ENCODE results near the gene TMIGD2.
"Not testable (repeated sequence)": the region's sequence is repeated elsewhere in the genome, so short reads cannot be mapped to it uniquely, and the experiment has no call there.

Gene TMIGD2

DNA sequence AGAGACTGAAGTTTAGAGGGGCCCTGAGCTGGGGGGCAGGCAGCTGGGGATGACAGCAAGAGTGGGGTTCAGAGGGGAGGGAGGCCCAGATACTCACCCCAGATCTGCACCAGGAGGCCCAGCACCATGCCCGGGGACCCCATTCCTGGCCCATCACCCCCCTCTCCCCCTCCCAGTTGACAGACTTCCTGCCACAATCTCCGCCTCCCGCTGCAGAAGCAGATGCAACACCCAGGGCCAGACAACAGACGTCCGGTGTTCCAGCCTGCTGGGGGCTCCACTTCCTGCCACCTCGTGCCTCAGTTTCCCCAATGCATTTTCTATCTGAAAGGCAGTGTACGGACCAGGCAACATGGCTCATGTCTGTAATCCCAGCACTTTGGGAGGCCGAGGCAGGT is at the start of gene TMIGD2:
TSS of gene TMIGD2 (minus strand) at position 147 of the 398 bp plus-strand sequence. CDS start at position 143, 4 bp downstream.
- no peak for DNase-seq

GRCh38 chr19:4350726-4351125 is 48.5 kb upstream of the TMIGD2 start:
- no peak for DNase-seq

- no peak for DNase-seq
Observed at GRCh38 chr19:4350111-4350510, 47.9 kb upstream of the TMIGD2 start.

DNA sequence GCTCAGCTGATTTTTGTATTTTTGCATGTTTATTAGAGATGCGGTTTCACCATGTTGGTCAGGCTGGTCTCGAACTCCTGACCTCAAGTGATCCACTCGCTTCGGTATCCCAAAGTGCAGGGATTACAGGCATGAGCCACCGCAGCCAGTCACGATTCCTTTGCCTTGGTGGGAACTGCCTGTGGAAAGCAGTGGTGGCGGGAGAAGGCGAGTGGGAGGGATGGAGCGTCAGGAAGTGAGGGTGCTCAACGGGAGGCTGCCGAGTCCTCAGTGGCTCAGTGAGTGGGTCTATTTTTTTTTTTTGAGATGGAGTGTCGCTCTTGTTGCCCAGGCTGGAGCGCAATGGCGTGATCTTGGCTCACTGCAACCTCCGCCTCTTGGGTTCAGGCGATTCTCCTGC is 47.0 kb upstream of the TMIGD2 start:
- DNase-seq, result not testable (repeated sequence)

GRCh38 chr19:4347521-4347920 is 45.3 kb upstream of the TMIGD2 start:
- no peak for DNase-seq

DNA sequence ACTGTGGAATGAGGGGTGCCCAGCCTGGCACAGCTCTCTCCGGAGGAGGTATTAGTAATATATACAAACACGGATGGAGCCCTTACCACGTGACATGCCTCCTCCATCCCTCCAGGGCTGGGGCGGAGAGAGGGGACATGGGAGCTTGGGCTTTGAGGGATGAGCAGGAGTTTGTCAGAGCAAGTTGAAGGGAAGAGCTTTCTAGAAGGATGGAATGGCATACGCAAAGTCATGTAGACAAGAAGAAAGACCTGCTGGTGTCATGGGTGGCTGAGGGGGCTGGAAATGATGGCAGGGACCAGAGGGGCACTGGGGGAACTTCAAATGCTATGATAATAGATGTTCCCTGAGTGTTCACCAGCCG is 43.8 kb upstream of the TMIGD2 start:
- no peak for DNase-seq

DNA sequence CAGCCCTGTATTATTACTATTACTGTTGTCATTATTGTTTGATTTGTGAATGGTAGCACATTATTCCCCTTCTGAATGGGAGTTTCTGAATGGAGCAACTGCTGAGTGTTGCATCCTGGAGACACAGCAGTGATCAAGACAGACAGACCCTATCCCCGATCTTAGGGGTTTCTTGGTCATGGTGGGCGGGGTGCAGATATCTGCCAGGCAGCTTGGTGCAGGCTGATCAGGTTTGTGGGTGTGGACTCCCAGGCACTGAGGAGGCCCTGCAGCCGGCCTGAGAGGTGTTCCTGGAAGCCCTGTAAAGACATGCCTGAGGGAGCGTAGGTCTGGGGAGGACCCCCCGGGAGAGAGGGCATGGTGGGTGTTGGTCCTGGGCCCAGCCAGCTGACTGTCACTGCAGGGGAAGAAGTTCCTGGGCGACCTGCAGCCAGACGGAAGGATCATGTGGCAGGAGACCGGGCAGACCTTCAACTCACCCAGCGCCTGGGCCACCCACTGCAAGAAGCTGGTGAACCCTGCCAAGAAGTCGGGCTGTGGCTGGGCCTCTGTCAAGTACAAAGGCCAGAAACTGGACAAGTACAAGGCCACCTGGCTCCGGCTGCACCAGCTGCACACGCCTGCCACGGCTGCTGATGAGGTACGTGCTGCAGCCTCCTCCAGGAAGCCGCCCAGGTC is 43.3 kb upstream of the TMIGD2 start:
- DNase-seq, result no peak

GRCh38 chr19:4343370-4344307 is 41.5 kb upstream of the TMIGD2 start, which contains the start of gene MPND:
Gene MPND, plus strand, starts transcription at chr19:4343562. Its CDS starts 32 bp downstream, at chr19:4343594.
- DNase-seq, result peak; percentile 96

DNA sequence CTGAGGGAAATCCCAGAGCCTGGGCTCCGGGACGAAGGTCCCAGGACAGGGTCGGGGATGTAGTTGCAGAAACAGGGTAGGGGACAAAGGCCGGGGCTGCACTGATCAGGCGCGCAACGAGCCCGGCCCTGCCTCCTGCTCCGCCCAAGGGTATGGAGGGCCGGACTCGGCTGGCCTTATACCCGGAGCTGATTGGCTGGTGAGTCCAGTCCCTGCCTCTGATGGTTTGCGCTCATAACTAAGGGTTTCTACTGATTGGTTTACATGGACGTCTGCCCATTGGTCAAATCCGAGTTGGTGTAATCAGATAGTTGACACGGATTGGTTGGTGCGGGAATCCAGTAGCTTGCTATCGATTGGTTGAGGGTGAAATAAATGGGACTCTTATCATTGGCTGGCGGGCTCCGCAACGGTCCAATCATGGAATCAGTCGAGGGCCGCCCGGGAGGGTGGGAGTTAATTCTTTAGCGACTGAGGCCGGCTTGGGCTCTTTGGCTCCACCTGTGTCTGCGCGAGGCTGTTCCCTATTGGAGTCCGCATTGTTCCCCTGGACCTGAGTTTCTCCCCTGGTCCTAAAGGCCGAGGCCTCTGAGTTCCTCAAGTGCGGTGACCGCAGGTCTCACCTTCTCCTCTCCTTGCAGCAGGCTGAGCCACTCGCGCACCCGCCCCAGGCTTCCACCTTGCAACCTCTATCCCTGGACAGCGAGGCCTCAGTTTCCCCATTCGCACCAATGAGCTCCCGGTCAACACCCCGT is 40.6 kb upstream of the TMIGD2 start:
- peak; percentile 98 for DNase-seq

- DNase-seq, result no peak
Observed at GRCh38 chr19:4342314-4342614, 40.1 kb upstream of the TMIGD2 start.

GRCh38 chr19:4338441-4339355 is 36.5 kb upstream of the TMIGD2 start, which contains the start of gene STAP2:
Gene STAP2, minus strand, starts transcription at chr19:4338827. Its CDS starts 74 bp downstream, at chr19:4338753.
- peak; percentile 27 for DNase-seq

- DNase-seq, result no peak
Observed at GRCh38 chr19:4337906-4338440, 35.8 kb upstream of the TMIGD2 start.

DNA sequence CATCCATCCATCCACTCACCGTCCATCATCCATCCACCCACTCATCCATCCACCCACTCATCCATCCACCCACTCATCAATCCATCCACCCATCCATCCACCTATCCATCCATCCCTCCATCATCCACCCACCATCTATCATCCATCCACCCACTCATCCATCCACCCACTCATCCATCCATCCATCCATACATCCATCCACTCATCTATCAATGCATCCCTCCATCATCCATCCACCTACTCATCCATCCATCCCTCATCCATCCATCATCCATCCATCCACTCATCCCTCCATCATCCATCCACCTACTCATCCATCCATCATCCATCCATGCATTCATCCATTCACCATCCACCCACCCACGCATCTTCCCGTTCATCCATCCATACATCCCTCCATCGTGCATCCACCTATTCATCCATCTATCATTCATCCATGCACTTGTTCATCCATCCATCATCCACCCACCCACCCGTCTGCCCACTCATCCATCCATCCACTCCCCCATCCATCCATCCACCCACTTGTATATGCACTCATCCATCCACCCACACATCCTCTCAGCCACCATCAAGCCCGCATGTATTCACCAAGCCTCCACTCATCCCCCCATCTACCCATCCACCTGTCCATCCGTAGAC is 32.9 kb upstream of the TMIGD2 start:
- DNase-seq, result no peak

- no peak for DNase-seq
Observed at GRCh38 chr19:4329858-4330257, 27.7 kb upstream of the TMIGD2 start.

DNA sequence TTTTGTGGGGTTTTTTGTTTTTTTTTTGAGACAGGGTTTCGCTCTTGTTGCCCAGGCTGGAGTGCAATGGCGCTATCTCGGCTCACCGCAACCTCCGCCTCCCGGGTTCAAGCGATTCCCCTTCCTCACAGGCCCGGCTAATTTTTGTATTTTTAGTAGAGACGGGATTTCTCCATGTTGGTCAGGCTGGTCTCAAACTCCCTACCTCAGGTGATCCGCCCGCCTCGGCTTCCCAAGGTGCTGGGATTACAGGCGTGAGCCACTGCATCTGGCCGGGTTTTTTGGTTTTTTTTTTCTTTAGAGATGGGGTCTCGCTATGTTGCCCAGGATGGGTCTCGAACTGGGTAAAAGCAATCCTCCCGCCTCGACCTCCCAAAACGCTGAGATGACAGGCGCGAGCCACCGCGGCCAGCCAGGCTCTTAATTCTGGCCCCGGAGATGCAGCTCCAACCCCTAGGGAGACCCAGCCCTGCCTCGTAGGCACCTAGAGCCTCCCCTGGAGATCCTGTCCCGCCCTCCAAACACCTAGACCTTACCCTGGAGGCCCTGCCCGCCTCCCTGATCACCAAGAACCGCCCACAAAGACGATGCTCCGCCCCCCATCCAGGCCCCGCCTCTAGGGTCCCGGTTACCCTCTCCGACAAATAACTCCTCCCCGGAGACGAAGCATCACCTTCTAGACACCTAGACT is 26.9 kb upstream of the TMIGD2 start:
- DNase-seq, result peak; percentile 66

DNA sequence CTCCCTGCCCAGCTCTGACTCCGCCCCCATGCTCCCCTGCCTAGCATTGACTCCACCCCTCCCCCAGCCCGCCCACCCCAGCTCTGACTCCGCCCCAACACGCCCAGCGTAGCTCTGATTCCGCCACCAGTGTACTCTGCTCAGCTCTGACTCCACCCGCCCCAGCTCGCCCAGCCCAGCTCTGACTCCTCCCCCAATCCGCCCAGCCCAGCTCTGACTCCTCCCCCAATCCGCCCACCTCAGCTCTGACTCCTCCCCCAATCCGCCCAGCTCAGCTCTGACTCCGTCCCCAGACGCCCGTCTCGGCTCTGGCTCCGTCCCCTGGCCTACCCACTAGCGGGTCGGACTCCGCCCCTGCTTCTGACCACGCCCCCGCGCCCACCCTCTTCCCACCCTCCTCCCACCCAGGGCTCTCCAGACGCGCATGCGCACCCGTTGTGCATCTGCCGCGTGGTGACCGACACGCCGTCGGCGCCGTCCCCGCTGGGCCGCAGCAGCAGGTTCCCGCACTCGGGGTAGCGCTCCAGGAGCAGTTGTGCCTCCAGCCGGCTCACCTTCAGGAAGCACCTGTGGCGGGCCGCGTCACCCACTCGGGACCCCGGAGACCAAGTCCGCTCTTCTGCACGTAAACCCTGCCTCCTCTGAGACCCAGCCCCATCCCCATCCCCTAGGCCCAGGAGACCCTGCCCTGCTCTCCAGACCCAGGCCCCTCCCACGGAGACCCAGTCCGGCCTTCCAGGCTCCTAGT is 26.2 kb upstream of the TMIGD2 start:
- DNase-seq, result peak; percentile 97

- DNase-seq, result no peak
Observed at GRCh38 chr19:4327877-4328242, 25.7 kb upstream of the TMIGD2 start.

DNA sequence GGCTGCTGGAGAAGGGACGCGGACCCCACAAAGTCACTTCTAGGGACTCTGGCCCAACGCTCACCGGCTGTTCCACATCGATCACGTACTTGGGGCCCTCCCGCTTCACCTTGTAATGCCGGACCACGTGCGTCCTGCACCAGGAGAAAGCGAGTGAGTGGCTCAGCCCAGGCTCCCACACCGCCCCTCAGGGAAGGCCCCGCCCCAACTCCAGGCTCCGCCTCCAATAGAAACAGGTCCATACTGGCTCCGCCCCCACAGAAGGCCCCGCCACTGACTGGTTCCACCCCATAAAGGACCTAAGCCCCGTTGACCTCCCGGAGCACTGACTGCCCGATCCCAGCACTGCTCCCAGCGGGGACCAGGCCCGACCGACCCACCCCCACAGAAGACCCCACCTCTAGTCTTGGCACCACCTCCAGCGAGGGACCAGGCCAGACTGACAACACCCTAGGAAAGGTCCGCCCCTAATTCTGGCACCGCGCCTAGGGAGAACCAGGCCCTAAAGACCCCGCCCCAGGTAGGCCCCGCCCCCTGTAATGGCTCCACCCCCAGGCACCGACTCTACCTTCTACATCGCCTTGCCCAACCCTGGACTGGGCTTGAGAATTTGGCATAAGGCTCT is 25.2 kb upstream of the TMIGD2 start:
- DNase-seq, result peak; percentile 76

- DNase-seq, result peak; percentile 35
Observed at GRCh38 chr19:4326837-4327251, 24.7 kb upstream of the TMIGD2 start.

All from activated CD4-positive, alpha-beta T cell treated with anti-CD3 and anti-CD28 coated beads, Interleukin-2, Interleukin-6, amounts not matched to agents 100 ng/mL and 50 ng/mL, durations not matched to agents 16 hours and 8 hours (primary cell).